NCI-H510A treated with DMSO at 0.1 percent for 48 hours (cell line): Measurements from ENCODE around the gene GRB10.
A peak's percentile ranks its signal among the peaks of the same experiment; 100 is the strongest.
"Not testable (repeated sequence)": the region's sequence is repeated elsewhere in the genome, so short reads cannot be mapped to it uniquely, and the experiment has no call there.

ENCODE experiments used
- DNase-seq: peaks from one replicate; lab custom pipeline; 2025; lab: John Stamatoyannopoulos, UW

Gene GRB10

GRCh38 chr7:50580057-50580456, 202.6 kb downstream of the GRB10 start:
- no peak for DNase-seq

- not testable (repeated sequence) for DNase-seq
Measured at GRCh38 chr7:50578105-50578504, 204.6 kb downstream of the GRB10 start.

GRCh38 chr7:50577569-50577968, 205.1 kb downstream of the GRB10 start:
- no peak for DNase-seq

GRCh38 chr7:50576388-50576787, 206.3 kb downstream of the GRB10 start:
- not testable (repeated sequence) for DNase-seq

GRCh38 chr7:50567715-50568261, 214.9 kb downstream of the GRB10 start:
- DNase-seq, result no peak

- DNase-seq, result no peak
Measured at GRCh38 chr7:50565977-50566376, 216.7 kb downstream of the GRB10 start.

- no peak for DNase-seq
Measured at GRCh38 chr7:50565559-50565916, 217.2 kb downstream of the GRB10 start.

GRCh38 chr7:50564640-50565558, 217.8 kb downstream of the GRB10 start, which contains the start of gene DDC:
Gene DDC (minus strand): TSS chr7:50565405. CDS start chr7:50544085, 21,320 bp downstream.
- DNase-seq, result no peak

- DNase-seq, result no peak
Measured at GRCh38 chr7:50564171-50564570, 218.5 kb downstream of the GRB10 start.

GRCh38 chr7:50562136-50562535, 220.6 kb downstream of the GRB10 start:
- peak; percentile 56 for DNase-seq

- peak; percentile 98 for DNase-seq
Measured at GRCh38 chr7:50560865-50561351, 221.8 kb downstream of the GRB10 start.

GRCh38 chr7:50559881-50560280, 222.8 kb downstream of the GRB10 start:
- DNase-seq, result no peak

GRCh38 chr7:50558294-50559053, 224.2 kb downstream of the GRB10 start:
- DNase-seq, result peak; percentile 96

GRCh38 chr7:50557099-50557498, 225.6 kb downstream of the GRB10 start:
- DNase-seq, result no peak

- DNase-seq, result no peak
Measured at GRCh38 chr7:50556247-50556991, 226.3 kb downstream of the GRB10 start.

- DNase-seq, result peak; percentile 75
Measured at GRCh38 chr7:50555594-50556140, 227.0 kb downstream of the GRB10 start.

GRCh38 chr7:50554431-50555322, 228.0 kb downstream of the GRB10 start:
- no peak for DNase-seq

- DNase-seq, result no peak
Measured at GRCh38 chr7:50553973-50554372, 228.7 kb downstream of the GRB10 start.

GRCh38 chr7:50552921-50553320, 229.8 kb downstream of the GRB10 start:
- DNase-seq, result no peak

GRCh38 chr7:50552139-50552538, 230.6 kb downstream of the GRB10 start:
- DNase-seq, result peak; percentile 99
